ENCODE results near the gene PRODH2.
"Not testable (repeated sequence)": the region's sequence is repeated elsewhere in the genome, so short reads cannot be mapped to it uniquely, and the experiment has no call there.

The PRODH2 gene

GRCh38 chr19:35842666-35843272 lies 30.1 kb upstream of the PRODH2 start:
- DNase-seq, result no peak

- no peak for DNase-seq
Observed at GRCh38 chr19:35841961-35842595, 29.4 kb upstream of the PRODH2 start.

- DNase-seq, result not testable (repeated sequence)
Observed at GRCh38 chr19:35836096-35836495, 23.5 kb upstream of the PRODH2 start.

- no peak for DNase-seq
Observed at GRCh38 chr19:35833972-35834371, 21.3 kb upstream of the PRODH2 start.

GRCh38 chr19:35832054-35832453 lies 19.4 kb upstream of the PRODH2 start:
- no peak for DNase-seq

GRCh38 chr19:35830986-35831385 lies 18.3 kb upstream of the PRODH2 start:
- DNase-seq, result no peak

GRCh38 chr19:35828692-35829301 lies 16.2 kb upstream of the PRODH2 start:
- peak; percentile 58 for DNase-seq

- no peak for DNase-seq
Observed at GRCh38 chr19:35824150-35824549, 11.5 kb upstream of the PRODH2 start.

GRCh38 chr19:35822579-35822978 lies 9.9 kb upstream of the PRODH2 start:
- no peak for DNase-seq

GRCh38 chr19:35818445-35818844 lies 5.8 kb upstream of the PRODH2 start:
- DNase-seq, result no peak

GRCh38 chr19:35816846-35817245 lies 4.2 kb upstream of the PRODH2 start:
- no peak for DNase-seq

- no peak for DNase-seq
Observed at GRCh38 chr19:35816262-35816661, 3.6 kb upstream of the PRODH2 start.

- DNase-seq, result no peak
Observed at GRCh38 chr19:35813043-35813890, 622 bp upstream of the PRODH2 start.

GRCh38 chr19:35811317-35812219 lies 1.1 kb downstream of the PRODH2 start:
- DNase-seq, result no peak

GRCh38 chr19:35807633-35808032 lies 5.0 kb downstream of the PRODH2 start:
- DNase-seq, result no peak

- DNase-seq, result no peak
Observed at GRCh38 chr19:35806597-35806996, 6.0 kb downstream of the PRODH2 start.

- no peak for DNase-seq
Observed at GRCh38 chr19:35805526-35806102, 7.0 kb downstream of the PRODH2 start.

GRCh38 chr19:35801828-35802227 lies 10.8 kb downstream of the PRODH2 start:
- no peak for DNase-seq

- no peak for DNase-seq
Observed at GRCh38 chr19:35797663-35798062, 15.0 kb downstream of the PRODH2 start.

- no peak for DNase-seq
Observed at GRCh38 chr19:35796645-35797542, 15.8 kb downstream of the PRODH2 start.

- DNase-seq, result not testable (repeated sequence)
Observed at GRCh38 chr19:35795564-35795963, 17.1 kb downstream of the PRODH2 start.

Data from fibroblast of skin of right quadriceps (primary cell).